ENCODE measurements around the gene HIVEP2. TPM values are rescaled to one million over a fixed set of nuclear protein-coding genes. Genes with fewer than 3 reads are reported as not detected.

Gene HIVEP2
- total RNA-seq, 1 experiment from 2014 or later, result 9.1 TPM

- intact Hi-C loops (cut with micrococcal nuclease), result no loop called here
- H3K36me3 ChIP-seq (ENCODE audit: low read depth, low read length), result no peaks in the 10 kb centered on the region
- H3K9ac ChIP-seq (ENCODE audit: low read length), result no peak overlapping the region
- no peaks in the 10 kb centered on the region for H4K20me1 ChIP-seq (ENCODE audit: low read length)
- H3K27me3 ChIP-seq (ENCODE audit: low read length), result no peaks in the 10 kb centered on the region
- ChIA-PET POLR2A (ENCODE audit: unreplicated experiment) (no interaction called here), CTCF (no interaction called here)
- DNase-seq (no peak), ATAC-seq (no peak)
- H3K4me1 ChIP-seq (ENCODE audit: insufficient read depth, low read length), result no peaks in the 10 kb centered on the region
- BruUV-seq (replicated peaks), result no TSS peak
- no peaks in the 10 kb centered on the region for H3K9me3 ChIP-seq (ENCODE audit: low read length)
- no peaks in the 10 kb centered on the region for H3K9me2 ChIP-seq (replicated peaks; ENCODE audit: low read length)
- TF ChIP-seq CTCF (conservative IDR thresholded peaks at IDR 0.05; ENCODE audit: low read depth, low read length) (no peak), EZH2 (IDR thresholded peaks at IDR 0.05; ENCODE audit: low read length, unreplicated experiment) (no peak), EZH2phosphoT487 (IDR thresholded peaks at IDR 0.05; ENCODE audit: borderline replicate concordance, low read length) (no peak)
- no peaks in the 10 kb centered on the region for H3K79me2 ChIP-seq (ENCODE audit: low read length)
- H3F3A ChIP-seq (ENCODE audit: low read length, unreplicated experiment), result no peaks in the 10 kb centered on the region
- no peak overlapping the region for H2AFZ ChIP-seq (ENCODE audit: low read length)
- H3K4me3 ChIP-seq (ENCODE audit: low read length), result no peak overlapping the region
- no peak overlapping the region for H3K27ac ChIP-seq (ENCODE audit: low read length)
- no peak overlapping the region for H3K4me2 ChIP-seq (ENCODE audit: low read length)
Observed at GRCh38 chr6:142731611-142732010, 213.4 kb downstream of the HIVEP2 start.

- H3K9me3 ChIP-seq (ENCODE audit: low read length), result no peaks in the 10 kb centered on the region
- H3K36me3 ChIP-seq (ENCODE audit: low read depth, low read length), result no peaks in the 10 kb centered on the region
- TF ChIP-seq CTCF (conservative IDR thresholded peaks at IDR 0.05; ENCODE audit: low read depth, low read length), result no peak
- TF ChIP-seq EZH2phosphoT487 (IDR thresholded peaks at IDR 0.05; ENCODE audit: borderline replicate concordance, low read length), result no peak
- TF ChIP-seq EZH2 (IDR thresholded peaks at IDR 0.05; ENCODE audit: low read length, unreplicated experiment), result no peak
- DNase-seq (no peak), ATAC-seq (no peak)
- intact Hi-C loops (cut with micrococcal nuclease), result no loop called here
- no peaks in the 10 kb centered on the region for H3K4me1 ChIP-seq (ENCODE audit: insufficient read depth, low read length)
- H3K27ac ChIP-seq (ENCODE audit: low read length), result no peak overlapping the region
- H3K79me2 ChIP-seq (ENCODE audit: low read length), result no peaks in the 10 kb centered on the region
- no peak overlapping the region for H3K4me2 ChIP-seq (ENCODE audit: low read length)
- no peak overlapping the region for H2AFZ ChIP-seq (ENCODE audit: low read length)
- no peaks in the 10 kb centered on the region for H3K27me3 ChIP-seq (ENCODE audit: low read length)
- ChIA-PET CTCF (no interaction called here), POLR2A (ENCODE audit: unreplicated experiment) (no interaction called here)
- no peak overlapping the region for H3K9ac ChIP-seq (ENCODE audit: low read length)
- H4K20me1 ChIP-seq (ENCODE audit: low read length), result no peaks in the 10 kb centered on the region
- no TSS peak for BruUV-seq (replicated peaks)
- H3K9me2 ChIP-seq (replicated peaks; ENCODE audit: low read length), result no peaks in the 10 kb centered on the region
- H3K4me3 ChIP-seq (ENCODE audit: low read length), result no peak overlapping the region
- H3F3A ChIP-seq (ENCODE audit: low read length, unreplicated experiment), result no peaks in the 10 kb centered on the region
Observed at GRCh38 chr6:142729618-142730017, 215.4 kb downstream of the HIVEP2 start.

- ChIA-PET POLR2A (ENCODE audit: unreplicated experiment) (no interaction called here), CTCF (no interaction called here)
- Histone ChIP-seq H3K9me2 (replicated peaks; ENCODE audit: low read length) (no peaks in the 10 kb centered on the region), H3K9me3 (ENCODE audit: low read length) (no peaks in the 10 kb centered on the region), H3K4me2 (ENCODE audit: low read length) (no peak overlapping the region), H3K27ac (ENCODE audit: low read length) (no peak overlapping the region), H3K79me2 (ENCODE audit: low read length) (no peaks in the 10 kb centered on the region), H3K4me3 (ENCODE audit: low read length) (no peak overlapping the region), H3F3A (ENCODE audit: low read length, unreplicated experiment) (no peaks in the 10 kb centered on the region), H3K27me3 (ENCODE audit: low read length) (no peaks in the 10 kb centered on the region), H3K9ac (ENCODE audit: low read length) (no peak overlapping the region), H3K4me1 (ENCODE audit: insufficient read depth, low read length) (no peaks in the 10 kb centered on the region), H3K36me3 (ENCODE audit: low read depth, low read length) (no peaks in the 10 kb centered on the region), H4K20me1 (ENCODE audit: low read length) (no peaks in the 10 kb centered on the region), H2AFZ (ENCODE audit: low read length) (no peak overlapping the region)
- intact Hi-C loops (cut with micrococcal nuclease), result no loop called here
- no peak for TF ChIP-seq CTCF (conservative IDR thresholded peaks at IDR 0.05; ENCODE audit: low read depth, low read length)
- no peak for TF ChIP-seq EZH2phosphoT487 (IDR thresholded peaks at IDR 0.05; ENCODE audit: borderline replicate concordance, low read length)
- no TSS peak for BruUV-seq (replicated peaks)
- ATAC-seq (no peak), DNase-seq (no peak)
Observed at GRCh38 chr6:142728910-142729481, 216.0 kb downstream of the HIVEP2 start.

All from PC-3 (cell line).